IMR-90 (cell line): ENCODE data around the gene PIGC. TPM values are rescaled to one million over a fixed set of nuclear protein-coding genes. Genes with fewer than 3 reads are reported as not detected.

Source experiments
- ATAC-seq: fragments of 200-7000 bp; cut with Tn5 transposase; 2 replicates; pipeline ENCODE4 v1.9.1; 2020; ENCODE audit warnings: low read depth, mild to moderate bottlenecking, moderate library complexity
- BruUV-seq: library from RNA; stranded (reverse); fragments of 400-500 nt; replicated peaks from 2 replicates; lab custom pipeline; 2021; lab: Mats Ljungman, UMichigan
- CTCF ChIA-PET: fragments of 300-600 bp; formaldehyde crosslinking; extraction: SDS; loops from one replicate; lab custom pipeline; 2021; ENCODE audit warnings: antibody characterized with exemption; lab: Yijun Ruan, JAX
- POLR2A ChIA-PET: fragments of 300-600 bp; sonication (Branson Sonifier 250); formaldehyde crosslinking; loops from one replicate; lab custom pipeline; 2022; ENCODE audit warnings: antibody characterized with exemption; ENCODE audit not compliant: unreplicated experiment; lab: Charles Lee
- DNase-seq: peaks from one replicate; pipeline ENCODE4 v3.0.0; 2013
- H2AFZ ChIP-seq: replicated peaks from 2 replicates; pipeline ENCODE3; 2013; ENCODE audit warnings: low read length, mild to moderate bottlenecking; ENCODE audit not compliant: poor library complexity
- H2AK5ac ChIP-seq: 2 replicates; pipeline ENCODE4 v1.6.1; 2013; ENCODE audit warnings: low read depth, low read length, inconsistent platforms
- H2AK9ac ChIP-seq: replicated peaks from 2 replicates; pipeline ENCODE3; 2013; ENCODE audit warnings: mild to moderate bottlenecking, low read depth, low read length, moderate library complexity; ENCODE audit not compliant: poor library complexity
- H2BK120ac ChIP-seq: 2 replicates; pipeline ENCODE4 v1.6.1; 2013; ENCODE audit warnings: low read depth, low read length, inconsistent platforms
- H2BK15ac ChIP-seq: 3 replicates; pipeline ENCODE4 v1.6.1; 2013; ENCODE audit warnings: low read depth, low read length, inconsistent platforms
- H2BK20ac ChIP-seq: 2 replicates; pipeline ENCODE4 v1.6.1; 2013; ENCODE audit warnings: low read depth, mild to moderate bottlenecking, inconsistent platforms, low read length, moderate library complexity
- H2BK5ac ChIP-seq: 2 replicates; pipeline ENCODE4 v1.6.1; 2013; ENCODE audit warnings: mild to moderate bottlenecking, low read depth, low read length, inconsistent platforms; ENCODE audit not compliant: poor library complexity, severe bottlenecking
- H3K14ac ChIP-seq: replicated peaks from 2 replicates; pipeline ENCODE4 v1.6.1; 2013; ENCODE audit warnings: low read depth, low read length, inconsistent platforms
- H3K18ac ChIP-seq: 2 replicates; pipeline ENCODE4 v1.6.1; 2013; ENCODE audit warnings: low read depth, low read length, control low read depth
- H3K23ac ChIP-seq: 2 replicates; pipeline ENCODE4 v1.6.1; 2013; ENCODE audit warnings: low read depth, low read length, inconsistent platforms
- H3K27ac ChIP-seq: 2 replicates; pipeline ENCODE4 v1.5.1; 2013; ENCODE audit warnings: mild to moderate bottlenecking, control low read depth, low read length; ENCODE audit not compliant: insufficient read depth
- H3K27me3 ChIP-seq: 2 replicates; pipeline ENCODE4 v1.6.1; 2013; ENCODE audit warnings: low read length; ENCODE audit not compliant: control insufficient read depth, insufficient read depth
- H3K36me3 ChIP-seq: 2 replicates; pipeline ENCODE4 v1.6.1; 2013; ENCODE audit warnings: low read length, mixed read lengths; ENCODE audit not compliant: control insufficient read depth, insufficient read depth
- H3K4ac ChIP-seq: 2 replicates; pipeline ENCODE4 v1.6.1; 2013; ENCODE audit warnings: low read depth, low read length, inconsistent platforms
- H3K4me1 ChIP-seq: 2 replicates; pipeline ENCODE4 v1.6.1; 2013; ENCODE audit warnings: low read length, mixed read lengths; ENCODE audit not compliant: control insufficient read depth, insufficient read depth
- H3K4me2 ChIP-seq: 2 replicates; pipeline ENCODE4 v1.6.1; 2013; ENCODE audit warnings: low read depth, mild to moderate bottlenecking, control low read depth, low read length, moderate library complexity
- H3K4me3 ChIP-seq: 2 replicates; pipeline ENCODE4 v1.5.1; 2013; ENCODE audit warnings: low read depth, mild to moderate bottlenecking, control low read depth, low read length, moderate library complexity; ENCODE audit not compliant: insufficient read depth
- H3K56ac ChIP-seq: 2 replicates; pipeline ENCODE4 v1.6.1; 2013; ENCODE audit warnings: low read length, inconsistent platforms; ENCODE audit not compliant: insufficient read depth; ENCODE audit errors: extremely low read depth
- H3K79me1 ChIP-seq, 2 experiments: 2 replicates each; pipeline ENCODE4 v1.6.1; 2013; ENCODE audit warnings: low read length in 2 of 2, inconsistent platforms in 1 of 2, low read depth in 1 of 2
- H3K9ac ChIP-seq: 2 replicates; pipeline ENCODE4 v1.6.1; 2013; ENCODE audit warnings: low read depth, low read length, control low read depth
- H3K9me1 ChIP-seq: 2 replicates; pipeline ENCODE4 v1.6.1; 2013; ENCODE audit warnings: low read length, inconsistent platforms; ENCODE audit not compliant: insufficient read depth
- H3K9me3 ChIP-seq: 2 replicates; pipeline ENCODE4 v1.6.1; 2013; ENCODE audit warnings: low read length; ENCODE audit not compliant: control insufficient read depth, insufficient read depth
- H4K20me1 ChIP-seq: 2 replicates; pipeline ENCODE4 v1.6.1; 2013; ENCODE audit warnings: low read length, inconsistent platforms; ENCODE audit not compliant: insufficient read depth
- H4K5ac ChIP-seq: 2 replicates; pipeline ENCODE4 v1.6.1; 2013; ENCODE audit warnings: mild to moderate bottlenecking, low read depth, low read length, control low read depth
- H4K8ac ChIP-seq, 2 experiments: 2 replicates each; pipeline ENCODE4 v1.6.1; 2013; ENCODE audit warnings: low read depth in 2 of 2, low read length in 2 of 2, control low read depth in 1 of 2, inconsistent platforms in 1 of 2
- H4K91ac ChIP-seq: 2 replicates; pipeline ENCODE4 v1.6.1; 2013; ENCODE audit warnings: low read depth, low read length, inconsistent platforms; ENCODE audit not compliant: insufficient read depth
- CTCF ChIP-seq: conservative IDR thresholded peaks from 2 replicates; pipeline ENCODE4 v1.5.1; 2012; ENCODE audit warnings: mild to moderate bottlenecking, low read depth, low read length, improper control_type of control experiment
- ELK1 ChIP-seq: fragments of 150-350 bp; IDR thresholded peaks from 2 replicates; pipeline ENCODE4 v1.6.1; 2016; ENCODE audit warnings: low read depth, mild to moderate bottlenecking, low read length, moderate library complexity, borderline replicate concordance
- MAZ ChIP-seq: IDR thresholded peaks from 2 replicates; pipeline ENCODE4 v1.6.1; 2012; ENCODE audit warnings: low read depth, mild to moderate bottlenecking, low read length, improper control_type of control experiment, moderate library complexity, borderline replicate concordance
- NFE2L2 ChIP-seq: fragments of 150-350 bp; IDR thresholded peaks from 2 replicates; pipeline ENCODE4 v1.6.1; 2016; ENCODE audit warnings: low read depth, mild to moderate bottlenecking, low read length
- RAD21 ChIP-seq: IDR thresholded peaks from 2 replicates; pipeline ENCODE4 v1.6.1; 2012; ENCODE audit warnings: low read length, improper control_type of control experiment
- SMC3 ChIP-seq: fragments of 150-350 bp; IDR thresholded peaks from 2 replicates; pipeline ENCODE4 v1.6.1; 2016; ENCODE audit warnings: low read depth, mild to moderate bottlenecking, antibody characterized with exemption, low read length, moderate library complexity
- dilution Hi-C: fragments of 300-500 bp; cut with HindIII; formaldehyde crosslinking; loops from one replicate; pipeline ENCODE4 v1.14.3; 2018; ENCODE audit warnings: low sequenced_read_pairs; ENCODE audit not compliant: unreplicated experiment
- in situ Hi-C: fragments of 300-500 bp; cut with MboI; formaldehyde crosslinking; loops from 3 replicates; pipeline ENCODE4 v1.14.3; 2019; ENCODE audit warnings: low sequenced_read_pairs, inconsistent platforms, mixed read lengths
- intact Hi-C: fragments of 100-400 bp; cut with micrococcal nuclease; formaldehyde crosslinking; loops from 2 replicates; pipeline ENCODE4 v1.10.0; 2022
- polyA plus RNA-seq, 3 experiments: library from polyadenylated mRNA; depleted of rRNA; stranded (reverse); fragments of >200 nt; gene quantifications; 2 replicates each; pipeline ENCODE4 v1.2.3, GENCODE V29; 2012; ENCODE audit warnings: low replicate concordance in 1 of 3
- total RNA-seq: library from RNA; depleted of rRNA; stranded (reverse); fragments of >200 nt; gene quantifications from 2 replicates; pipeline ENCODE4 v1.2.3, GENCODE V29; 2012

The PIGC gene
- total and polyA plus RNA-seq, 2 of the 4 experiments (the other 2 are of a cell fraction), result 14.9 to 15.8 TPM

- no peak overlapping the region for H3K9ac ChIP-seq
- H3K18ac ChIP-seq, result no peak overlapping the region
- H4K91ac ChIP-seq, result no peak overlapping the region
- ChIA-PET POLR2A (no interaction called here), CTCF (no interaction called here)
- no peaks in the 10 kb centered on the region for H3K79me1 ChIP-seq
- H3K4me3 ChIP-seq, result no peak overlapping the region
- no peaks in the 10 kb centered on the region for H3K9me3 ChIP-seq
- dilution Hi-C loops (no loop called here), in situ Hi-C loops (no loop called here), intact Hi-C loops (no loop called here)
- H3K14ac ChIP-seq, result no peak overlapping the region
- H3K23ac ChIP-seq, result no peak overlapping the region
- no peaks in the 10 kb centered on the region for H3K36me3 ChIP-seq
- no peak overlapping the region for H2AK5ac ChIP-seq
- no peaks in the 10 kb centered on the region; the same call in 1 of the 2 replicates for H3K9me1 ChIP-seq
- no peak overlapping the region for H4K8ac ChIP-seq
- BruUV-seq, result no TSS peak
- no peak overlapping the region for H4K5ac ChIP-seq
- no peak for DNase-seq
- H2BK120ac ChIP-seq, result no peak overlapping the region
- no peak overlapping the region for H2BK15ac ChIP-seq
- H3K27me3 ChIP-seq, result peaks cover 12% of the 10 kb centered on the region
- no peak overlapping the region for H2BK5ac ChIP-seq
- H4K20me1 ChIP-seq, result no peaks in the 10 kb centered on the region
- no peak overlapping the region for H3K56ac ChIP-seq
- H2BK20ac ChIP-seq, result no peak overlapping the region
- H3K27ac ChIP-seq, result no peak overlapping the region
- TF ChIP-seq RAD21 (no peak), NFE2L2 (no peak), SMC3 (no peak), MAZ (no peak), ELK1 (no peak), CTCF (no peak)
- H2AK9ac ChIP-seq, result no peak overlapping the region
- H3K4me1 ChIP-seq, result peaks cover 2% of the 10 kb centered on the region; the same call in 1 of the 2 replicates
- H2AFZ ChIP-seq, result no peak overlapping the region
- H3K4me2 ChIP-seq, result no peak overlapping the region
- no peak overlapping the region for H3K4ac ChIP-seq
- no peak for ATAC-seq
Measured at GRCh38 chr1:172478485-172478884, 34.6 kb upstream of the PIGC start.
